CD4-positive, alpha-beta T cell (primary cell): ENCODE data around the gene DTD1. TPM values are rescaled to one million over a fixed set of nuclear protein-coding genes. Genes with fewer than 3 reads are reported as not detected.

Experiments used
- ATAC-seq: fragments of 200-7000 bp; cut with Tn5 transposase; one replicate; pipeline ENCODE4 v1.10.0; 2022; ENCODE audit warnings: mild to moderate bottlenecking; ENCODE audit not compliant: poor library complexity
- CTCF ChIA-PET: fragments of 350-600 bp; sonication (Branson Sonifier 250); formaldehyde crosslinking; loops from one replicate; lab custom pipeline; 2021; ENCODE audit warnings: antibody characterized with exemption, inconsistent platforms; lab: Charles Lee
- POLR2A ChIA-PET: fragments of 350-600 bp; sonication (Branson Sonifier 250); formaldehyde crosslinking; loops from one replicate; lab custom pipeline; 2021; ENCODE audit warnings: antibody characterized with exemption, inconsistent platforms; lab: Charles Lee
- DNase-seq, 14 experiments: peaks; one replicate each; pipeline ENCODE4 v3.0.0-alpha.2; 2013 to 2020; ENCODE audit warnings: mixed read lengths in 2 of 14
- H3K27ac ChIP-seq, 2 donors: one replicate each; pipeline versions ENCODE4 v1.5.1 to v1.7.0; 2013; ENCODE audit warnings: low read length in 2 of 2, low read depth in 1 of 2, mild to moderate bottlenecking in 1 of 2
- H3K27me3 ChIP-seq, 2 experiments: 1 replicate in 1 of 2; 2 replicates in 1 of 2; pipeline versions ENCODE4 v1.6.1 to v1.7.0; 2013; ENCODE audit warnings: low read length in 2 of 2, control low read depth in 1 of 2, mild to moderate bottlenecking in 1 of 2, moderate library complexity in 1 of 2; ENCODE audit not compliant: insufficient read depth in 2 of 2, control insufficient read depth in 1 of 2
- H3K36me3 ChIP-seq: one replicate; pipeline ENCODE4 v1.6.1; 2013; ENCODE audit warnings: low read length, control low read depth; ENCODE audit not compliant: insufficient read depth
- H3K4me1 ChIP-seq: one replicate; pipeline ENCODE4 v1.6.1; 2013; ENCODE audit warnings: low read length, control low read depth; ENCODE audit not compliant: insufficient read depth
- H3K4me3 ChIP-seq: one replicate; pipeline ENCODE4 v1.5.1; 2013; ENCODE audit warnings: mild to moderate bottlenecking, low read length, moderate library complexity
- H3K9me3 ChIP-seq, 2 experiments: 1 replicate in 1 of 2; 2 replicates in 1 of 2; pipeline versions ENCODE4 v1.6.1 to v1.7.0; 2013; ENCODE audit warnings: low read length in 2 of 2, mild to moderate bottlenecking in 2 of 2, control low read depth in 1 of 2, moderate library complexity in 1 of 2; ENCODE audit not compliant: control insufficient read depth in 1 of 2, insufficient read depth in 1 of 2
- H3K27ac Mint-ChIP-seq: one replicate; pipeline ENCODE4 v1.8.0; 2020; ENCODE audit warnings: mixed read lengths
- H3K27me3 Mint-ChIP-seq: one replicate; pipeline ENCODE4 v1.8.0; 2021; ENCODE audit warnings: mixed read lengths
- H3K36me3 Mint-ChIP-seq: one replicate; pipeline ENCODE4 v1.8.0; 2021; ENCODE audit warnings: low read depth, mixed read lengths
- H3K4me1 Mint-ChIP-seq: one replicate; pipeline ENCODE4 v1.8.0; 2021; ENCODE audit warnings: low read depth, mixed read lengths
- H3K4me3 Mint-ChIP-seq: one replicate; pipeline ENCODE4 v1.8.0; 2020; ENCODE audit warnings: mild to moderate bottlenecking, mixed read lengths
- H3K9me3 Mint-ChIP-seq: one replicate; pipeline ENCODE4 v1.8.0; 2020; ENCODE audit warnings: mixed read lengths
- CTCF ChIP-seq: fragments of 200-600 bp; IDR thresholded peaks from one replicate; pipeline ENCODE4 v1.8.0; 2022; ENCODE audit warnings: antibody characterized with exemption, mild to moderate bottlenecking
- intact Hi-C, 2 experiments: fragments of 100-400 bp; cut with DNase I in 1 of 2; cut with micrococcal nuclease in 1 of 2; formaldehyde crosslinking; loops; one replicate each; pipeline versions ENCODE4 v1.15.1 to v1.9.0; 2023 to 2025; cut with DNase I, micrococcal nuclease
- total RNA-seq, 174 experiments: library from RNA in 2 of 174; stranded (reverse) in 2 of 174; gene quantifications; one replicate each; pipeline ENCODE4 v1.2.3 and lab custom pipeline; 2021 to 2026

The DTD1 gene
- total RNA-seq, 2 experiments from 2014 or later: 15.4 to 16.1 TPM

- no peak overlapping the region for H3K4me3 Mint-ChIP-seq
- no peaks in the 10 kb centered on the region for H3K4me1 ChIP-seq
- CTCF ChIA-PET: interaction anchor here (0.7 kb wide), 1 partner anchor 13 kb away, joined by 3 read pairs; no protein-coding TSS in a partner anchor
- POLR2A ChIA-PET: no interaction called here
- no peaks in the 10 kb centered on the region for H3K9me3 Mint-ChIP-seq
- no peaks in the 10 kb centered on the region for H3K9me3 ChIP-seq
- H3K4me3 ChIP-seq: no peak overlapping the region
- no peak for TF ChIP-seq CTCF
- ATAC-seq: no peak
- peaks cover 5% of the 10 kb centered on the region for H3K36me3 ChIP-seq
- H3K27ac ChIP-seq: no peak overlapping the region
- no peak overlapping the region for H3K27ac Mint-ChIP-seq
- no peaks in the 10 kb centered on the region for H3K27me3 ChIP-seq
- H3K4me1 Mint-ChIP-seq: no peaks in the 10 kb centered on the region
- DNase-seq: no peak
- no peaks in the 10 kb centered on the region for H3K27me3 Mint-ChIP-seq
- H3K36me3 Mint-ChIP-seq: peaks cover 7% of the 10 kb centered on the region
- intact Hi-C loops: no loop called here
Measured at GRCh38 chr20:18645851-18646250, 58.0 kb downstream of the DTD1 start.

- no peaks in the 10 kb centered on the region for H3K4me1 ChIP-seq
- no peaks in the 10 kb centered on the region for H3K9me3 Mint-ChIP-seq
- peaks cover 5% of the 10 kb centered on the region for H3K36me3 ChIP-seq
- ChIA-PET POLR2A (no interaction called here), CTCF (no interaction called here)
- no peak overlapping the region for H3K27ac ChIP-seq
- no peaks in the 10 kb centered on the region for H3K36me3 Mint-ChIP-seq
- H3K27me3 Mint-ChIP-seq: no peaks in the 10 kb centered on the region
- no peaks in the 10 kb centered on the region for H3K9me3 ChIP-seq
- H3K4me3 Mint-ChIP-seq: no peak overlapping the region
- H3K27me3 ChIP-seq: no peaks in the 10 kb centered on the region
- DNase-seq: no peak
- H3K4me1 Mint-ChIP-seq: no peaks in the 10 kb centered on the region
- intact Hi-C loops: no loop called here
- H3K4me3 ChIP-seq: no peak overlapping the region
- TF ChIP-seq CTCF: no peak
- H3K27ac Mint-ChIP-seq: no peak overlapping the region
- ATAC-seq: no peak
Measured at GRCh38 chr20:18647777-18648176, 59.9 kb downstream of the DTD1 start.

GRCh38 chr20:18650224-18650623 lies 62.4 kb downstream of the DTD1 start:
- H3K9me3 Mint-ChIP-seq: no peaks in the 10 kb centered on the region
- no peak for ATAC-seq
- no peak overlapping the region for H3K4me3 ChIP-seq
- no peaks in the 10 kb centered on the region for H3K27me3 Mint-ChIP-seq
- intact Hi-C loops: no loop called here
- no peak for DNase-seq
- peaks cover 5% of the 10 kb centered on the region for H3K36me3 ChIP-seq
- no peaks in the 10 kb centered on the region for H3K4me1 ChIP-seq
- POLR2A ChIA-PET: no interaction called here
- H3K36me3 Mint-ChIP-seq: peaks cover 3% of the 10 kb centered on the region
- H3K27me3 ChIP-seq: no peaks in the 10 kb centered on the region
- no peaks in the 10 kb centered on the region for H3K9me3 ChIP-seq
- no peak overlapping the region for H3K4me3 Mint-ChIP-seq
- no peak overlapping the region for H3K27ac ChIP-seq
- CTCF ChIA-PET: no interaction called here
- no peak for TF ChIP-seq CTCF
- H3K27ac Mint-ChIP-seq: no peak overlapping the region
- no peaks in the 10 kb centered on the region for H3K4me1 Mint-ChIP-seq
